Measurements from ENCODE around the gene TMUB1. TPM values are rescaled to one million over a fixed set of nuclear protein-coding genes. Genes with fewer than 3 reads are reported as not detected.

Gene TMUB1
- total RNA-seq, 1 donor from 2014 or later: 45.7 TPM

DNA sequence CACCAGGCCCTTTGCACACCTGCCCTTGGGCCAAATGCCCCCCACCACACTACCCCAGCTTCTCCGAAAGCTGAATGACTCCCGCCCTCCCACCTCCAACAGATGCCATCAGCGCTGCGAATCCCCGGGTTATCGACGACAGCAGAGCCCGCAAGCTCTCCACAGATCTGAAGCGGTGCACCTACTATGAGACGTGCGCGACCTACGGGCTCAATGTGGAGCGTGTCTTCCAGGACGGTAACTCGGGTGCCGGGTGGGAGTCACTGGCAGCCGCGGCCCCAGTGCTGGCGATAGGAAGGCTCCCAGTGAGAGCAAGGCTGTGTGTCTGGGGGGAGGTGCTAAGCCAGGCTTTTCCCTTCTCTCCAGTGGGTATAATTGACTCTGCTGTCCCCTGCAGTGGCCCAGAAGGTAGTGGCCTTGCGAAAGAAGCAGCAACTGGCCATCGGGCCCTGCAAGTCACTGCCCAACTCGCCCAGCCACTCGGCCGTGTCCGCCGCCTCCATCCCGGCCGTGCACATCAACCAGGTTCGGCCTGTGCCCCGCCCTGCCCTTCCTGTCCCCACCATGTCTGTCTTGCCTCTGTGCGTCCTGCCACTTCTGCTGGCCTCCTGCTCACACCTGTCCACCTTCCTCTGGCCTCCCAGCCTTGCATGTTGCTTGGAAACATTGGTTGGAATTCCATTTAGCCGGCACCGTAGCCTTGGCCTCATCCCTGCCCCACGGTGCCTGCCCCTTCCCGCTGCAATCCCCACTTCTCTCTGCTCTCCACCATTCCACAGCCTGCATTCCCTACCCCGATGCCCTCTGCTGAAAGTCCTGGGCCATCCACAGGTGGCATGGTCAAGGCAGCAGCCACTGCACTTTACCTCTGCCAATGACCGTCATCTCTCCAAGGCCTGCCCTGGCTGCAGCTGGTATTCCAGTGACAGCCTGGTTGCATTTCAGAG, 35.1 kb upstream of the TMUB1 start:
- no peak overlapping the region for H3K4me3 Mint-ChIP-seq (ENCODE audit: unreplicated experiment)
- DNase-seq: no peak
- peaks cover 10% of the 10 kb centered on the region for H3K4me1 Mint-ChIP-seq (ENCODE audit: low read depth, unreplicated experiment)
- H3K27ac Mint-ChIP-seq (ENCODE audit: unreplicated experiment): no peak overlapping the region
- H3K27me3 Mint-ChIP-seq (ENCODE audit: unreplicated experiment): peaks cover 15% of the 10 kb centered on the region
- no peaks in the 10 kb centered on the region for H3K36me3 Mint-ChIP-seq (ENCODE audit: unreplicated experiment)
- TF ChIP-seq, protein P1, sequence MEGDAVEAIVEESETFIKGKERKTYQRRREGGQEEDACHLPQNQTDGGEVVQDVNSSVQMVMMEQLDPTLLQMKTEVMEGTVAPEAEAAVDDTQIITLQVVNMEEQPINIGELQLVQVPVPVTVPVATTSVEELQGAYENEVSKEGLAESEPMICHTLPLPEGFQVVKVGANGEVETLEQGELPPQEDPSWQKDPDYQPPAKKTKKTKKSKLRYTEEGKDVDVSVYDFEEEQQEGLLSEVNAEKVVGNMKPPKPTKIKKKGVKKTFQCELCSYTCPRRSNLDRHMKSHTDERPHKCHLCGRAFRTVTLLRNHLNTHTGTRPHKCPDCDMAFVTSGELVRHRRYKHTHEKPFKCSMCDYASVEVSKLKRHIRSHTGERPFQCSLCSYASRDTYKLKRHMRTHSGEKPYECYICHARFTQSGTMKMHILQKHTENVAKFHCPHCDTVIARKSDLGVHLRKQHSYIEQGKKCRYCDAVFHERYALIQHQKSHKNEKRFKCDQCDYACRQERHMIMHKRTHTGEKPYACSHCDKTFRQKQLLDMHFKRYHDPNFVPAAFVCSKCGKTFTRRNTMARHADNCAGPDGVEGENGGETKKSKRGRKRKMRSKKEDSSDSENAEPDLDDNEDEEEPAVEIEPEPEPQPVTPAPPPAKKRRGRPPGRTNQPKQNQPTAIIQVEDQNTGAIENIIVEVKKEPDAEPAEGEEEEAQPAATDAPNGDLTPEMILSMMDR (IDR thresholded peaks at IDR 0.05; ENCODE audit: partially characterized antibody, unreplicated experiment): no peak
- peaks cover 21% of the 10 kb centered on the region for H3K9me3 Mint-ChIP-seq (ENCODE audit: unreplicated experiment)

GRCh38 chr7:151117565-151117964, 34.3 kb upstream of the TMUB1 start:
- Mint-ChIP-seq H3K9me3 (ENCODE audit: unreplicated experiment) (peaks cover 23% of the 10 kb centered on the region), H3K36me3 (ENCODE audit: unreplicated experiment) (no peaks in the 10 kb centered on the region), H3K4me1 (ENCODE audit: low read depth, unreplicated experiment) (peaks cover 15% of the 10 kb centered on the region), H3K27me3 (ENCODE audit: unreplicated experiment) (peaks cover 16% of the 10 kb centered on the region), H3K4me3 (ENCODE audit: unreplicated experiment) (no peak overlapping the region), H3K27ac (ENCODE audit: unreplicated experiment) (no peak overlapping the region)
- TF ChIP-seq, protein P1 (IDR thresholded peaks at IDR 0.05; ENCODE audit: partially characterized antibody, unreplicated experiment): no peak
- no peak for DNase-seq

DNA sequence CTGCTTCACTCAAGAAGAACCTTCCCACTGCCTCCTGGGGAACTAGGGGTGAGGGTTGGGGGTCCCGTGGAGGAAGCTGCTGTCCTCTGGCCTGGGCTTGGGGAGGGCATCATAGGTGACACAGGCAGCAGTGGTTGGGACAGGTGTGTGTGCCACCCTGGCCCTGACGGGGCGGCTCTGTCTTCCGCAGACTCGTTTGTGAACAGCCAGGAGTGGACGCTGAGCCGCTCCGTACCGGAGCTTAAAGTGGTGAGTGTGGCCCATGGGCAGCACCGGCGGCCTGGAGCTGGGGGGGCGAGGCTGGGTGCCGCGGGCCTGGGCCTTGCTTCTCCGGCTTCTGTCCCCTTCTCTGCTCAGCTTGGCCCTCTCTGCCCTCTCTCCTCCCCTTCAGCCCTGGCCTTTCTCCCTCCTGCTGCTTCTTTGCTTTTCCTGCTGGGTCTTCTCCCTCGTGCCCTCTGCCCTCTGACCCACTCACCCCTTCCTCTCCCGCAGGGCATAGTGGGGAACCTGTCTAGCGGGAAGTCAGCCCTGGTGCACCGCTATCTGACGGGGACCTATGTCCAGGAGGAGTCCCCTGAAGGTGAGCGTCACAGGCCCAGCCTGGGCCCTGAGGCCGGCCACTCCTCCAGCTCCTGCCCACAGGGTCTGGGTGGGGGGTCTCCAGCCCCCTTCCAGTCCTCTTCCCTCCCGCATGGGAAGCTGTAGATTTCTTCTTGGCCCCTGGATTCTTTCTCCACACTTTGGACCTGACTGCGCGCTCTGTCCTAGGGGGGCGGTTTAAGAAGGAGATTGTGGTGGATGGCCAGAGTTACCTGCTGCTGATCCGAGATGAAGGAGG, 33.5 kb upstream of the TMUB1 start:
- no peak for DNase-seq
- Mint-ChIP-seq H3K4me3 (ENCODE audit: unreplicated experiment) (no peak overlapping the region), H3K9me3 (ENCODE audit: unreplicated experiment) (peaks cover 29% of the 10 kb centered on the region), H3K27me3 (ENCODE audit: unreplicated experiment) (peaks cover 16% of the 10 kb centered on the region), H3K36me3 (ENCODE audit: unreplicated experiment) (no peaks in the 10 kb centered on the region), H3K4me1 (ENCODE audit: low read depth, unreplicated experiment) (peaks cover 20% of the 10 kb centered on the region), H3K27ac (ENCODE audit: unreplicated experiment) (no peak overlapping the region)
- TF ChIP-seq, protein P1 (IDR thresholded peaks at IDR 0.05; ENCODE audit: partially characterized antibody, unreplicated experiment): no peak

GRCh38 chr7:151115836-151116418, 32.6 kb upstream of the TMUB1 start:
- H3K9me3 Mint-ChIP-seq (ENCODE audit: unreplicated experiment): peaks cover 26% of the 10 kb centered on the region
- peaks cover 20% of the 10 kb centered on the region for H3K4me1 Mint-ChIP-seq (ENCODE audit: low read depth, unreplicated experiment)
- H3K4me3 Mint-ChIP-seq (ENCODE audit: unreplicated experiment): peak overlapping the region; percentile 72
- H3K36me3 Mint-ChIP-seq (ENCODE audit: unreplicated experiment): no peaks in the 10 kb centered on the region
- DNase-seq: no peak
- no peak overlapping the region for H3K27ac Mint-ChIP-seq (ENCODE audit: unreplicated experiment)
- H3K27me3 Mint-ChIP-seq (ENCODE audit: unreplicated experiment): peaks cover 12% of the 10 kb centered on the region
- TF ChIP-seq, protein P1 (IDR thresholded peaks at IDR 0.05; ENCODE audit: partially characterized antibody, unreplicated experiment): no peak
